ENCODE data around the gene NDUFA5. TPM values are rescaled to one million over a fixed set of nuclear protein-coding genes. Genes with fewer than 3 reads are reported as not detected.

The NDUFA5 gene
- 12.1 and 12.3 TPM in 2 replicates for total RNA-seq

DNA sequence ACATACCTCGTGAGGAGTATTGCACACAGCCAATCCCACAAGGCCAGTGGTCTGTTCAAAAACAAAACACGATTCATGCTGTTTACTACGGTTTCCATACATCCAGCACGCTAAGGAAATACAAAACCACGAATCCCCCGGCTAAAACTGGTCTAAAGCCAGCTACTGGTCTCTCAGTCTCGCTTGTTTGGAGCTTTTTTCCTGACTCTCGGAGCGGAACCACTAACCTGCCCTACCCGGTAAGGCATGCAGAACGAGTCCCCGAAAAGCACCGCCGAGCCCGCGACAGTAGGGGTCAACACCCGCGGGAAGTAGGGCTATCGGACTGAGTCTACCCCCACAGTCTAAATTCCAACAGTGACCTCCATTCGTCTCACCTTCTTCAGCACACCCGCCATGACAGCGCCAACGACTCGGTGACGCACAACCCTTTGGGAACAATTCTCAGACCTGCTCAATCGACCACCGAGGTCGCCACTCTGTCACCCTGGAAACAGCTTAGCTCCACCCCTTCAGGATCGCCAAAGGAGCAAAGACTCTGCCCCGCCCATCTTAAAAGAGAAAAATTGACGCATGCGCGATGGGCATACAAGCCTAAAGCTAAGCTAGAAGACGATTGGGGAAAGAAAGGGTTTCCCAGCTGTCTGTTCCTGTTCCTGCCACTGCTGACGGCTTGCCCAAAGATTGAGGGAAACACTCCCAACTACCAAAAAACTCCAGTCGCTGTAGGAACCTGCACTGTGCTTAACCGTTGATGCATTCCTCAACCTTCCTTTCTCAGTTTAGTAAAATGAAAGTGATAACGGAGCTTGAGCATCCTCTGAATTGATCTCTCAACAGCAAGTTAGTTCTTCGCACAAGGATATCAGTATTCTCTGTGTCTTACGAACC lies at the start of gene NDUFA5:
TSS of gene NDUFA5 (minus strand) at position 421 of the 891 bp plus-strand sequence. CDS start at position 398, 23 bp downstream.

DNA sequence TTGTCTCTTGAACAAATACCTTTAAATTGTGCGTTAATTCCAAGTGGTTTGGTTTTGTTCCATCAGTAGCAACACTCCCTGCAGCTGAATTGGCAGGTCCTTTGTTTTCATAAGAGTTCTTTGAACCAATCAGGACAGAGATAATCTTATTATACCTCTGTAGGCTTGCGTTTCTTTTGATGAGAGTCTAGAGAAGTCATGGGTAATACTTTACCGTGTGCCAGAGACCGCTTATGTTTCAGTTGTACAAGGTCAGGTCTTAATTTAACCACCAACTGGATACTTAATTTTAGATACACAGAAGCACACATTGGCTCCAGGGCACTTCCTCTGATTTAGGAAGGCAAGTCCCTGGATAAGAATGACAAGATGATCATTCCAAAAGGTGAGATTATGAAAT lies 43.9 kb upstream of the NDUFA5 start, which contains the start of gene ASB15:
TSS of gene ASB15 (plus strand) at position 292 of the 400 bp plus-strand sequence. CDS start 12,682 bp downstream, outside the sequence.

GRCh38 chr7:123534383-123535260 lies 23.0 kb downstream of the NDUFA5 start, which contains the start of gene IQUB:
TSS of gene IQUB (minus strand) at chr7:123534595. CDS start at chr7:123512340, 22,255 bp downstream.

Other genes with a start within 250 kb of the NDUFA5 start
- gene IQUB, start 23.2 kb downstream of the NDUFA5 start, total RNA-seq: 0.33 and 0.89 TPM in 2 replicates
- gene ASB15, start 44.0 kb upstream of the NDUFA5 start, total RNA-seq: not detected in 2 replicates
- gene LMOD2, start 98.0 kb upstream of the NDUFA5 start, total RNA-seq: not detected in 2 replicates
- gene WASL, start 191.2 kb upstream of the NDUFA5 start, total RNA-seq: 13.5 and 21.4 TPM in 2 replicates